GM12874 (cell line): ENCODE results near the gene NAV2.
A peak's percentile ranks its signal among the peaks of the same experiment; 100 is the strongest.

ENCODE experiments used
- CTCF ChIP-seq: IDR thresholded peaks from 2 replicates; pipeline ENCODE4 v1.5.1; 2011; ENCODE audit warnings: low read depth, mild to moderate bottlenecking, control low read depth, low read length, moderate library complexity; ENCODE audit not compliant: insufficient read depth

Gene NAV2

GRCh38 chr11:19739872-19740271 lies 27.2 kb downstream of the NAV2 start:
- TF ChIP-seq CTCF: no peak

GRCh38 chr11:19740586-19740985 lies 27.9 kb downstream of the NAV2 start:
- TF ChIP-seq CTCF: no peak

GRCh38 chr11:19742588-19743292 lies 30.1 kb downstream of the NAV2 start:
- TF ChIP-seq CTCF: peak; percentile 69

- TF ChIP-seq CTCF: no peak
Observed at GRCh38 chr11:19743622-19744021, 31.0 kb downstream of the NAV2 start.

GRCh38 chr11:19744130-19744529 lies 31.5 kb downstream of the NAV2 start:
- TF ChIP-seq CTCF: no peak

GRCh38 chr11:19746086-19746485 lies 33.4 kb downstream of the NAV2 start:
- no peak for TF ChIP-seq CTCF

GRCh38 chr11:19747634-19748033 lies 35.0 kb downstream of the NAV2 start:
- TF ChIP-seq CTCF: no peak
